GM19372 (cell line): ENCODE measurements around the gene KCNN3.
"Not testable (repeated sequence)": the region's sequence is repeated elsewhere in the genome, so short reads cannot be mapped to it uniquely, and the experiment has no call there.

Source experiments
- ATAC-seq: cut with Tn5 transposase; IDR thresholded peaks from one replicate; pipeline ENCODE4 v1.9.1; 2021; ENCODE audit warnings: mild to moderate bottlenecking, low read depth, moderate library complexity; ENCODE audit not compliant: unreplicated experiment

KCNN3 gene

DNA sequence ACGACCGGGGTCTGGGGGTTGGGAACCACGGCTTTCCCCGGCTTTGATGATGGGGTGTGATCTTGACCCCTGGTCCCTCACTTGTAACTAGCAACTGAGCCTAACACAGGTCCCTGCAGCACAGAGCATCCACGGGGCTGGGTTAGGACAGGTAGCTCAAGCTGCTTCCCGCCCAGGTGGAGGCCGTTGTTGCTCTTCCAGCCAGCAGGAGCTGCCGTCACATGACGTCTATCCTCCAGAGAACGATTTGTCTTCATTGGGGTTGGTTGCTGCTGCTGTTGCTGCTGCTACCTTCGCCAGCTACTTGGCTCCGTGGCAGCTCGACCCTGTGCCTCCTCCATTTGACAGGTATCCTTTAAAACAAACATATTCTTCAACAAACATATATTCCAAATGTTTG lies 187.8 kb downstream of the KCNN3 start:
- ATAC-seq = no peak

- not testable (repeated sequence) for ATAC-seq
Observed at GRCh38 chr1:154677844-154678243, 192.2 kb downstream of the KCNN3 start.

- not testable (repeated sequence) for ATAC-seq
Observed at GRCh38 chr1:154676847-154677246, 193.2 kb downstream of the KCNN3 start.

GRCh38 chr1:154674456-154674855 lies 195.6 kb downstream of the KCNN3 start:
- ATAC-seq = not testable (repeated sequence)

DNA sequence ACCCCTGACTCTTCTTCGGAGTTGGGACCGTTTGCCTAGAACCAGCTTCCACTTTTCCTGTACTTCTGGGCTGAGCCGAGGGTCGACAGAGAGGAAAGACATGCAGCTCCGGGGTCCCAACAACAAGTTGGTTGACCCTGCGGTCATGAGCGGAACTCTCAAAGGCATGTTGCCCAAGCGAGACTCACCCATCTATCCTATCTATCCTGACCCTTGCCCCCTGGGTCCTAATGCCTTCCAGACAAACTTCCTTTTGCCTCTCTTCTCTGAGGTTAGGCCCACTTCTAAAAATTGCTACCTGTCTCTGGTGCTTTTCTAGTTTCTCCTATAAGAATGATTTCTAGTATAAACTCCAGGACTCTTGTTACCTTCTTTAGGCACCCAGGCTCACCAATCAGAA lies 197.8 kb downstream of the KCNN3 start:
- not testable (repeated sequence) for ATAC-seq

DNA sequence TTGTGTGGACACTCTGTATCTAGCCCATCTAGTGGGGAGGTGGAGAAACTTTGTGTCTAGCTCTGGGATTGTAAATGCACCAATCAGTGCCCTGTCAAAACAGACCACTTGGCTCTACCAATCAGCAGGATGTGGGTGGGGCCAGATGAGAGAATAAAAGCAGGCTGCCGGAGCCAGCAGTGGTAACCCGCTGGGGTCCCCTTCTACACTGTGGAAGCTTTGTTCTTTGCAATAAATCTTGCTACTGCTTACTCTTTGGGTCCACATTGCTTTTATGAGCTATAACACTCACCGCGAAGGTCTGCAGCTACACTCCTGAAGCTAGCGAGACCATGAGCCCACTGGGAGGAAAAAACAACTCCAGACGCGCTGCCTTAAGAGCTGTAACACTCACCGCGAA lies 198.7 kb downstream of the KCNN3 start:
- ATAC-seq = not testable (repeated sequence)

GRCh38 chr1:154670310-154671270 lies 199.5 kb downstream of the KCNN3 start:
- ATAC-seq = not testable (repeated sequence)

DNA sequence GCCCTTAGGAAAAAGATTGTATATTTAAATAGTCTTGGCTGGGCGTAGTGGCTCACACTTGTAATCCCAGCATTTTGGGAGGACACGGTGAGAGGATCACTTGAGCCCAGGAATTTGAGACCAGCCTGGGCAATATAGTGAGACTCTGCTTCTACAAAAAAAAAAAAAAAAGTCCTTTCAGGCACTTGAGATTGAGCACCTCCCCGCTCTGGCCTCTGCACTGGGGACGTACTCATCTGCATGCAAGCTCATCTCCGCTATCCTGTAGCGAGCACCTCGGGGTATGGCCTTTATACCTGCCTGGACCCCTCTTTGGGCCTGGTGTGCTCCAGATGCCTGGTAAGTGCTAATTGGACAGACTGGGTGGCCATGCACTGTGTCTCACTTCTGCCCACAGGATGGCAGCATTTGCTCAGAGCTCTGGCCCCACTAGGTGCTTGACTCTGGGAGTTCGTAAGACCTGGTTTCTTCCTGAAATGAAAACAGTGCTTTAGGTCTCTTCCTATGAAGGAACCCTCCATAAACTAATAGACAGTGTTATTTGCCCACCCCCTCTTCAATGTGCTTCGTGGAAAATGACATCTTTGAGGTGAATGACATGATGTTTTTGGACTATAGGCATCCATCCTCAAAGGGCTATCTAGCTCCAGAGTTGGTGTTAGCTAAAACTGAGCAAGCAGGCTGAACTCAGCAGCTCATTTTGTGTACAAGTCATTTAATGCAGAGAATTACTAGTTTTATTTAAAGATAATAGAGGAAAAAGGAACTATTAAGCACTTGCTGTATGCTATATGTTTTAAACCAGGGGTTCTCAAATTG lies 200.4 kb downstream of the KCNN3 start:
- ATAC-seq = peak; percentile 51

DNA sequence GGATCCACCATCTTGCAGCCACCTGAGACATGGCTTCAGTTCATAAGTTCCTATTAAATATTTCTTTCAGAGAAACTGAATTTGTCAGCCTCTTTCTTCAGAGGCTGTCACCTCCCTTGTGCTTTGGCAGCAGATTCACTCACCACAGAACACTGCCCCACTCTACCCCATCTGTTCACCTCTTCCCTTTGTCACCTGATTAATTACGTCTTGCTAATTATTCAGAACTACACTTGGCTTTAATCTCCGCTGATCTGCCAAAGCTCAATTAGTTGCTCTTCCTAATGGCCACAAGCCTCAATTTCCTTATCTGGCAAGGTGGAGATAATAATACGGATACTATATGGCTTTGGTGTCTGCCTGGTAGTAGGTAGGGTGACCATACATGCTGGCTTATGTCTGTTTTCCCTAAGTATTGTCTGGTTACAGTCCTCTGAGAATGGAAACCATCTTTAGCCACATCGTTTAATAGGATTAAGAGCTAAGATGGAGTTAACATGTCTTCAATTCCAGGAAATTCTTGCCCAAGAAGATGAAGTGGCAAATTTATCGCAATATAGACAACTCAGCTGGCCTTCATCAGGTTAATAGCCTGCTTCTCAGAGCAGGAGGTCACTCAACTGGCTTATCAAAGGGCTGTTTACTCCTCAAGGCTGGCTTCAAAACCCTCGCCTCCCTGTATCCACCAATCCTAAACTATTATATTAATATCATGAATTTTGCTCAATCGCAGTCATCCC lies 203.9 kb downstream of the KCNN3 start:
- ATAC-seq = no peak

GRCh38 chr1:154664331-154665002 lies 205.6 kb downstream of the KCNN3 start:
- no peak for ATAC-seq

DNA sequence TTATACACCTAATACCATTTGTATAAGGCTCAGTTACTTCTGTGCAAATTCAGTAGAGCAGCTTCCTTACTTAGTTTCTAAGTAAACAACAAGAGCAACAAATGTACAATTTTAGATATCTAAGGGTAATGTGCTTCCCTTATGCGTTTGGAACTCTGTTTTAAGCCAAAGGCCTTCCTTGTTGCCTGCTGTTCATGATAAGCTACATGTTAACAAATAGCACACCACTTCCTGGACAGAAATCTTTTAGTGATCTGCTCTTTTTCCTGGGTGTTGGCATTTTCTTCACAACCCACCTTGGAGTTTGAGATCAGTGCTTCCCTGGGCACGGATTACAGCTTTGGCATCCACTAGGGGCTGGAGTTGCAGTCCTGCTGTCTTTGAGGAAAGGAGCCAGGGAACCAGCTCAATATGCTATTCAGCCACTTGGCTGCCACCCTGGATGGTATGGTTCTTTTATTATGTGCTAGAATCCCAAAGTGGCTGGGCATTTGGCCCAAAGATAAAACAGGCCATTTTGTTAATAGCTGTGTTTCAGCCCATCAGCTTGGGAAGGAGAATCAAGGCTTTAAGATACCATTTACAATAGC lies 206.5 kb downstream of the KCNN3 start:
- ATAC-seq = no peak

DNA sequence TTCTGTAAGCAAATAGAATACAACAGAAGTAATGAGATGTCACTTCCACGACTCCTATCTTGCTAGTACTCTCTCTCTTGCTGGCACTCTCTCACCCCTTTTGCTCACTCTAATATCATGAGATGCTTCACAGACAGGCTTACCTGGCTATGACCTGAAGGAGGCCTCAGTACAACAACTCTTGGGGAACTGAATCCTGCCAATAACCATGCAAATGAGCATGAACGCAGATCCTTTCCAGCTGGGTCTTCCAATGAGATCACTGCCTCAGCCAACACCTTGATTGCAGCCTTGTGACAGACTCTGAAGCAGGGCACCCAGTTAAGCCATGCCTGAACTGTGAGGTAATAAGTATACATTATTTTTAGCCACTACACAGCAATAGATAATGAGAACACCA lies 209.0 kb downstream of the KCNN3 start:
- ATAC-seq = no peak

- no peak for ATAC-seq
Observed at GRCh38 chr1:154659823-154660592, 210.1 kb downstream of the KCNN3 start.

- no peak for ATAC-seq
Observed at GRCh38 chr1:154657556-154657955, 212.5 kb downstream of the KCNN3 start.

- no peak for ATAC-seq
Observed at GRCh38 chr1:154652893-154653292, 217.2 kb downstream of the KCNN3 start.
